Measurements from ENCODE around the gene NLRP4.

GRCh38 chr19:55858969-55859368, 22.6 kb downstream of the NLRP4 start:
- TF ChIP-seq CTCF (conservative IDR thresholded peaks at IDR 0.05; ENCODE audit: low read depth, low read length) (no peak), POLR2A (IDR thresholded peaks at IDR 0.05; ENCODE audit: low read depth, low read length) (no peak), FOS (IDR thresholded peaks at IDR 0.05; ENCODE audit: low read depth, low read length) (no peak), USF2 (IDR thresholded peaks at IDR 0.05; ENCODE audit: low read depth, low read length) (no peak), RAD21 (IDR thresholded peaks at IDR 0.05; ENCODE audit: low read length) (no peak)
